NCI-H748 (cell line): ENCODE measurements around the gene CAMK4.

Source experiments
- DNase-seq: peaks from one replicate; lab custom pipeline; 2025; ENCODE audit not compliant: unreplicated experiment; lab: John Stamatoyannopoulos, UW

The CAMK4 gene

DNA sequence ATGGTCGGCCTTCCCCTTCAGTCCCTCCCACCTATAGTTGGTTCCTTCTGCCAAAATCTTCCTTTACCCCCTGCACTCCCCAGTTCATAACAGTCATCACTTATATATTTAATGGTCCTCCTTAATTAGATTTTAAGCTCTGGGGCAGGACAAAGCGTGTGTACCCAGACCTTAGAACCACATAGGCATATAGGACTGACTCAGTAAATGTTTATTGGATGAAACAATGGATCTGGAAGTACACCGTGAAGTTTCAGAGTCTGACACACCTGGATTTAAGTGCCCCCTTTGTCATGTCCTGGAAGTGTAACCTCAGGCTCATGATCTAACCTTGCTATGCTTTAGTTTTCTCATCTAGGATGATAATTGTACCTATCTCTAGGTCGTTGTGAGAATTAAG is 256.2 kb downstream of the CAMK4 start:
- no peak for DNase-seq

DNA sequence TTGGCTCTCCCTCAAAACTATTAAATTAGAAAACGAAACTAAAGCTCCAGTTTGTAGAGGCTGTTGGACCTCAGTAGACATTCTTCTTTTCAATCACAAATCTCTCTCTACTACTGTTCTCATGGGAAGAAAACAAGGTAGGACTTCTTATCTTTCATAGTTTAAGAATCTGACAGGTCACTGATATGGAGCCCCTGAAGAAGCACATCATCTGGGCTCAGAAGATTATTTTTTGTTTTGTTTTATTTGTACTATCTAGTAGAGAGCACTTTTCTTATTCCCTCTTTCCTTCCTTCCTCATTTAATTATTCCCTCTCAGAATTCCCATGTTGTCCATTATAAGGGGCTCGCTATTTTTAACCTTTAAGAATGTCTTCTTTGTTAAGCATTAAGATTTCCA is 261.9 kb downstream of the CAMK4 start:
- no peak for DNase-seq

DNA sequence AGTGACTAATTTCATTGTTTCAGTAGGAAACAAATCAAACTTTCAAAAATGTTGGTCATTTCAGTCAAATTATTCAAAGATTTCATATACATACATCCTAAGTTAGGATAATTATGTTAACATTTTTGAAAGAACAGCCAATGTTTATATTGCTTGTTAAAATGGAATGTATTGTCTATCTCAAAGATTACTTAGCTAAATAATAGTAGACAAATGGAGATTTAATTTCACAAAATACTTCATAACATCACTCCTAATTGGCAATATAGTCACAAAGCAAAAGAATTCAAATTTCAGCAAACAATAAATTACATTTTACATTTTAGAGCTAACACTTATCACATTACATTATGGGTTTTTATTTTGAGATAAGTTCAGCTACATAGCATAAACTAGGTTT is 262.7 kb downstream of the CAMK4 start:
- no peak for DNase-seq

DNA sequence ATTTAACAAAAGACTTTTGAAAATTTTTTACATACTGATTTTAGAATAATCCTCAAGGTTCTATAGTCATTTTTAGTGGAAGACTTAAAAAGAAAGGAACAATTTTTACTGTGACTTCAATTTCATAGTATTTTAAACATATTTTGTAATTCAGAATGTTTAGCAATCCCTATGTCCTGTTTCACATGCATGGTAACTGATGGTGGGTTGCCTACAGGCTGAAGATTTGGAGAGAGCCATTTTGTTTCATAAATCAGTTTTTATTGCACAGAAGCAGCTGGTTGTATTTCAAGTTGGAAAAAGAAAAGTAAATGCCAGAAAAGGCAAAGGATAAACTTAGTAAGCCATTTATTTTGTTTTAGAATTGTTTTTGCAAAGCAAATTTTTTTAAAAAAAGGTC is 264.2 kb downstream of the CAMK4 start:
- DNase-seq, result no peak

DNA sequence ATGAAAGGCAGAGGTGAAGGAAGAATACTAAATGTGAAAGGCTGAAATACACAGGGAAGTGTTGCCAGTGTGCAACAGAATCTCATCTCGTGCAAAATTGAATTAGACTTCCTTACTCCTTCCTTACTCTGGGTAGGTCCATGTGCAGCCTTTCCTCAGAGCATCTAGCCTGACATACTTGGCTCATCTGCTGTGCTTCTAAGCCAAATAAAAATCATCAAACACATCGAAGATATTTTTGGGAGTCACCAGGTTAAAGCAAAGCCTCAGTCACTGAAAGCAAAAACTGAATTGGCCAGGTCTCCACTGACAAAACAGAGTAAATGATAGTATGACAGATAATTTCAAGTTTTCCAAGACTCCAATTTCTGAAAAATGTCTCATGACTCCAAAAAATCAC is 268.8 kb downstream of the CAMK4 start:
- DNase-seq, result no peak

DNA sequence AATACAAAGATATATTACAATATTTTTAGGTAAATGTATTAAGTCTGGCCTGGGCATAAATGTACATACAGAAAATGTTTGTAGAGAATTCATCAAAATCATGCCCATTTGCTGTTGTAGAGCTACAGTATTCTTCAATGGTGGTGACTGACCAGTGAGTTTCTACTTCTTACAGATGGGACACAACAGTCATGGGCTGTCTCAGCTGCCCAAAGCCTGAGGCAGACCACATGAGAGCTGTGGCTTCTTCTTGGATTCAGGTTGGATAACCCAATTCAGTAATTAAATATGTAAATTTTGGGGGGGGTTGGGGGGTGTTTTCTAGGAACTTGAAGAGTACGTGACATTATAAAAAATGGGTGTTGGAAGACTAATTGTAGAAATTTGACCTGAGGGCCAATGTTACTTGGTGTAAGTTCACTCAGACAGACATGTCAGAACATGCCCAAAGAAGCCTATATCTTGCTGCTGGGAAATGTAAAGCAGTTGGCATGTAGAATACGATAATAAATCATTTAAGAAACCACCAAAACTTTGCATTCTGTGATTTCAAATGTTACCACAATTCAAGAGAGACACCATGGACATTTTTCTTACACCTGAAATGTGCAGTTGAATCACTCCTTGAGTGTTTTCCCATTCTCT is 270.3 kb downstream of the CAMK4 start:
- DNase-seq, result peak; percentile 11

DNA sequence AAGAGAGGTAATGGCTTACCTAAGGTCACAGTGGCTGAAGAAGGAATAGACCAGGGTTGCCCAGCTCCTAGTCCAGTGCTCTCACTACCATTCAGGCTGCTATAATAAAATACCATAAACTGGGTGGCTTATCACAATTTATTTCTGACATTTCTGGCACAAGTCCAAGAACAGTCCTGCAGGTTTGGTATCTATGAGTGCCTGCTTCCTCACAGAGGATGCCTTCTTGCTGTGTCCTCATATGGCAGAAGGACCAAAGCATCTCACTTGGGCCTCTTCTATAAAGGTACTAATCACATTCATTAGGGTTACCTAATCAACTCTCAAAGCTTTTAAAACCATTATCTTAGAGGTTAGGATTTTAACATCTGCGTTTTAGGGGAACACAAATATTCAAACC is 271.0 kb downstream of the CAMK4 start:
- DNase-seq, result no peak

DNA sequence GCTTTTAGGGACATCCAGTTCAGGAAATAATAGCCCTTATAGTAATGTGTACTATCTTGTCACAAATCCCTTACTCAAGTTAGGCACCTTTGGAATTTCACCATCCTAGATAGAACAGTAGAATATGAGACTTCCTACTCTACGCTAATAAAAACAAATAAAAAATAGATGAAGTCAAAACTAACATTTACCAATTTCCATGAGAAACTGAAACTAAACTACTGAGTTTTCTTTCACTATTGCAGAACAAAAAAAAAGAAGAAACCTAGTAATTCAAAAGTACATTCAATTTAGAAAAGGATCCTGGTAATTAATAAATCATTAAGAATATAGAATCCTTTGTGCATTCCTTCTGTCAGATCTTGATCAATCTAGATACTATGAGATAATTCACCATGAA is 274.2 kb downstream of the CAMK4 start:
- no peak for DNase-seq

DNA sequence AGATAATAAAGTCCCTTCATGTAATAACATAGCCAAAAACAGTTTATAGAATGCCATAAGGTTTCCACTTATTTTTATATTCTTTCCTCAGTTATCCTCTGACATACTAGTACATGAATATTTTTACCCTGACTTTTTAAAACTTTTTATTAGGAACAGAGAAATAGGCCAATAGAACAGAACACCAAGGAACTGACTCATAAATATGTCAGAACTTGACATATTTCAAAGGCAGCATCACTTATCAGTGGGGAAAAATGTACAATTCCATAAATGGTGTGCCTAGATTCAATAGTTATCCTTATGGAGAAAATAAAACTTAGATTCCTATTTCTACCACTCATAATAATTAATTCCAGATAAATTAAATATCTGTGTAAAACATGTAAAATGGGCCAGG is 278.8 kb downstream of the CAMK4 start:
- DNase-seq, result no peak

DNA sequence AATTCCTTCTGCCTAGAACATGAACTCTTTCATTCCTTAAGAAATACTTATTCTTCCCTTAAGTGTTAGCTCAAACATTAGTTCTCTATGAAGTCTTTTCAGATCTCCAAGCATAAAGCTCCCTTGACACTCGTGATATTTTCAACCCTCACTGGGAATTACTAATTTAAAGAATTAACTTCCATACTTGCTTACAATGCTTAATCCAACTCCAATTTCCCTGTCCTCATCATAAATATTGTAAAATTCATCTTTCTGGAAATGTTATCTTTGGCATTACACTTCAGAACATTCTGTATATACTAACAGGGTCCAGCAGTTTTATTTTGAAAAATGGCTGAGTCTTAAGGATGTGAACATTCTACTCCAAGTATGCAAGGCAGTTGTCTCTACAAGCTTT is 280.9 kb downstream of the CAMK4 start:
- DNase-seq, result no peak

DNA sequence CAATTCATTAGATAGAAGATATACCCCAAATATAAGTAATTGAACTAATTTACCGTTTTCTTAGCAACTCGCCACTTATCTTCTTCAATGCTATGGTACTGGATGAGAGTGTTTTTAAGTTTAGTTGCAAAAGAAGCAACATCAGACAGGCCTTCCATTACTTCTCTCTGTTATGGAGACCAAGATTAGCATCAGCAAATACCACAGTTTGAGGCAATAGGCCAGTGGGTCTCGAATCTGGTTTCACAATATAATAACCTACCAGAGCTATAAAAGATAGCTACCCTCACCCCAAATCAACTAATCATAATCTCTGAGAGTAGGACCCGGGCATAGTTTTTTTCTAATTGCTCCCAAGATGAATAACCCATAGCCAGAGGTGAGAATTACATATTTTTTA is 283.1 kb downstream of the CAMK4 start:
- DNase-seq, result no peak

DNA sequence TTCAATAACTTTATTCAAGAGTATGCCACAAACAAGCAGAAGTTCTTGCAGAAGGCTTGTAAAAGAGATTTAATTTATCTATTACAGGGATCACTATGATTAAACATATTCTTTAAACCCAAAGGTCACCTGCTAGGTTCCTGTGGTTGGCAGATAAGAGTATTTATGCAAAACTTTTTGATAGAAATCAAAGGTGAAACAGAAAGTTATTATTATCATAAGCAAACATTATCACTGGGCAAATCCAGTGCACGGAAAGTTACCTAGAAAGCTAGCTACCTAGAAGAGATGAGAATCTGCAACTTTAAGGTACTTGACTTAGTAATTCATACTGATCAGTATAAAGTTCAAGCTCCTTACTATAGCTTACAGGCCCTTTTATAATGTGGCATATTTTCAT is 284.9 kb downstream of the CAMK4 start:
- DNase-seq, result no peak

DNA sequence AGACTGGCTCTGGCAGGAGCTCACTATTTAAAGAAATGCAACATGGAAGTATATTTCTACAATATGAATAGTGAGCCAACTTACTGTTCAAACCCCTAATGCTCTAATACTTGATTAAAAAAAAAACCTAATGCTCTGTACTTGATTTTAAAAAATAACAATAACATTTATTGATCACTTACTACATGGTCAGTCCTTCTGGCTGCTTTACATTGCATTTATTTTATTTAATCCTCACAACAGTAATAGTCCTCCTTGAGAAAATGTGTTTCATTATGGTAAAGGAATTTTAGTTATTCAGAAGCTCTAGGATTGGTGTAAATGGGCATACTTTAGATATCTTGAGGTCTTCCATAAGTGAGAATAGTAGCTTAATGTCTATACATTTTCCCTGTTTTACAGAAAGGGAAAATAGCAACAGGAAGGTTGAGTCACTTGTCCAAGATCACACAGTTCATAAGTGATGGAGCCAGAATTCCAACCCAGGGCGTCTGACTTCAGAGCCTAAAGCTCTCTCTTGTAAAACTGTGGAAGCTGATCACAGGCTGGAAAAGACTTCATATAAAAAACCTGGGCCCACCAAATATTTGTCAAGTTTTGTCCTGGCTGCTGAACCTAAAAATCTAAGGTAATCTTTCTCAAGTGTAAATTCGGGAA is 287.1 kb downstream of the CAMK4 start:
- no peak for DNase-seq

DNA sequence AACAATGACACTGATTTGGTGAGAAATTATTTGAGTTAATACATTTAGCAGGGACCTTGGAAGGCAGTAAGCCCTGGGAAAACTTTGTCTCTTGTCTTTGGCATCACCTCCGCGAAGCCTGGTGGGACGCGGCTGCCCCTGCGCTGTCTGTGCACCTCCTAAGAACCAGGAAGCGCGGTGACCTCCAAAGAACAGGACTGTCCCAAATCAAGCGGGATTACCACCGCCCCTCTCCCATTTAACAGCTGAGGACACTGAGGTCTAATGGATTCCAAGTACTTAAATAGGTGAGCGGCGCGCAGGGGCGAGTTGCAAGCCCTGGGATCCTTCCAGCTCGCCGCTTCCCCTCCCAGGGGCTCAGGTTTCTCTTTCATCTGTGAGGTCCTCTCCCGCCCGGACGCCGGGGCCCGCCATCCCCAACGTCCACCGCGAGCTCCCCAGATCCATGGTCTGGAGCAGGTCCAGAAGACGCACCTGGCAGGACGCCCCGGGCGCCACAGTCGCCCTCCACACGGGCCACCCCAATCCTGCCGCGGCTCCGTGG is 287.7 kb downstream of the CAMK4 start:
- DNase-seq, result peak; percentile 89

DNA sequence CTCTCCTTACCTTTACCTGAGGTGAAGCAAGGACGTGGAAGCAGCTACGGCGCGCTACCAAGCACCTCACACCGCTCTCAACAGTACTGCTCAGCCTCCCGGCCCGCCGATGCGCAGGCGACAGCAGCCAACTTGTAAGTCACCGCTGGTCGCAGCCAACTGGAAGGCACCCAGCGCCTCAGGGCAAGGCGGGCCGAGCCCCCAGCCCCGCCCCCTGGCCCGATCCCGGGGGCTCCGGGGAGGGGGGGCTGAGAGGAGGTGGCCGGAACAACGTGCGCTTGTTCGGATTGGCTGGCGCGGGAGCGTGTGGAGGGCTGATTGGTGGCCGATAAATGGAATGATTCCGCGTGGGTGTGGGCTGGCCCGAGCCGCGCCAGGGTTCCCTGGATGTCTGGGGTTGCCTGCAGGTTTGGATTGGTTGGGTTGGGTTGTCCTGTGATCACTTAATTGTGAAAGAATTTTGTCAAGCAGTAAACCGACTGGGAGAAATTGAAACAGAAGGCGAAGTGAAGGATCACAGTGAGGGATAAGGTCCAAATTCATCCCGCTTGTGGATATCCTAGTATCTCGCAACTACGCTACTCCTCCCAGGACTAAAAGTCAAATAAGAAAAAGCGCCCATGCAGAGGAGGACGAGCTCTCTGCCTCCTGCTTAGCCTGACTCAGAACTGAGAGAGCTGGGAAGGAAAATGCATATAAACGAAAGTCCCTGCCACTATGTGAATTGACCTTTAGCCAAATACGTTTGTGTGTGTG is 288.4 kb downstream of the CAMK4 start, which contains the start of gene STARD4:
Gene STARD4 (minus strand): TSS at position 161 of the 756 bp plus-strand sequence. CDS start 5,102 bp downstream, outside the sequence.
- DNase-seq, result peak; percentile 98

DNA sequence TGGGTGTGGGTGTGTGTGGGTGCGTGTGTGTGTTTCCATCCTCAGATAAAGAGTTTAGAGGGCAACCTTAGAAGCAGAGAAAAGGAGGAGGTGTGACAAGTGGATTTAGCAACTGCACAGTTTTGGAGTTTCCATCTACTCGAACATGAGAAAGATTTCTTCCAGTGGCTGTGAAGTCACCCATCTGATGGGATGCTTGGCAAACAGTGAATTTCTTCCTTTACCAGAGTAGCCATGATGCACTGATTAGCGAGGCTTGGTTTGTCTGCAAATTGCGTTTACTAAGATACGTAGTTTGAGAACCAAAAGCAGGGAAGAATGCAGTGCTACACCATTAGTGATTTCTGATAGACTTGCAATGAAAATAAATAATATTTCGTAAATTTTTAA is 288.9 kb downstream of the CAMK4 start:
- peak; percentile 46 for DNase-seq

DNA sequence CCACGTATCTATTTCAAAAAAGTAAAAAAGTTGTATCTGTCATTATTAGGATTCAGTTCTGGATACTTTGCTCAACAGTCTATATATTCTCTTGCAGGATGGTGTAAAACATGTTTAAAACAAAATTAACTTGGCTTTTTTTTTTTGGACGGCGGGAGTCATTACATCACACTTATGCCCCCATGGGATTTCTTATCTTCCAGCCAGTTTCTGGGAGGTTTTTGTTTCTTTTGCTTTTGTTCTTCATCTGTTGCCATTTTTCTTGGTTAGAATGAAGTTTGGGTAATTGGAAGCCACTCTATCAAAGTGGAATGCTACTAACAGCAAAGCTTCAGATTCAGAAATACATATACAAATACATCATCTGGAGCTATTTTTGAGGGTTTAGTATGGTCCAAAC is 289.9 kb downstream of the CAMK4 start:
- no peak for DNase-seq

DNA sequence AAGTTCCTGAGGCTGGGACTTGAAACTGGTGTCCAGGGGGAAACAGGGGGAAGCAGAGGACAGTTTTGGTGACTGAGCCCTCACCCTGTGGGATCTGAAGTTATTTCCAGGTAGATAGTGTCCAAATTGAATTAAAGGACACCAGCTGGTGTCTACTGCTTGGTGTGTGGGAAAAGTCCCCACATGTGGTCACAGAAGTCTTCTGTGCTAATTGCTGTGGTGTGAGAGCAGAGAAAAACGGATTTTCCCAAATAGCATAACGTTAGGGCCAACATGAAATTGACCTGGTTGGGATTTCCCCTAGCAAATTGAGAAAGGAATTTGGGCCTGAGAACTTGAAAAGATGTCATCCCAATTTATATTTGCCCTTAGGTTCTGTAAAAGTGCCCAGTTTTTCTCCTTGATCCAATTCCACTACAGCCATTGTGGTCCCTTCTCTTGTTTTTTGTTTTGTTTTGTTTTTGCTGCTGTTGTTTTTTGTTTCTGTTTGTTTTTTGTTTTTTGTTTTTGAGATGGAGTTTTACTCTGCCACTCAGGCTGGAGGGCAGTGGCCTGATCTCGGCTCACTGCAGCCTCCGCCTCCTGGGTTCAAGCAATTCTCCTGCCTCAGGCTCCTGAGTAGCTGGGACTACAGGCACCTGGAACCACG is 293.8 kb downstream of the CAMK4 start:
- DNase-seq, result no peak

DNA sequence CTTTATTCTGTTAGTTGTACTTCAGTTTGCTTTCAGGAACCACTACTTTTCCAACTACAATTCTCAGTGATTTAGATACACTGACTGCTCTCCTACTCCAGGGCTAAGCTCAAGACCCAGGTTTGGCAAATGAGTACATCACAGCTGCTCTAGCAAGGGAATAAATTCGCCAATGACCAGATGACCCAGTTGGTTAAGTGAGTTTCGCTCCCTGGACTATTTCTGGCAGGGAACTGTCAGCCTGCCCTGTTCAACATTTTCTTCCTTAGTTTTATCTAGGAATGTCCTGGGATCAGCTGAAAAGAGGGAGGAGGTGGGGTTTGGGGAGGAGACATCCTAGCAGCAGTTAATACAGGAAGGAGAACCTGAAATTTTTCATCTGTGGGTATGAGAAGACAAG is 294.6 kb downstream of the CAMK4 start:
- no peak for DNase-seq

DNA sequence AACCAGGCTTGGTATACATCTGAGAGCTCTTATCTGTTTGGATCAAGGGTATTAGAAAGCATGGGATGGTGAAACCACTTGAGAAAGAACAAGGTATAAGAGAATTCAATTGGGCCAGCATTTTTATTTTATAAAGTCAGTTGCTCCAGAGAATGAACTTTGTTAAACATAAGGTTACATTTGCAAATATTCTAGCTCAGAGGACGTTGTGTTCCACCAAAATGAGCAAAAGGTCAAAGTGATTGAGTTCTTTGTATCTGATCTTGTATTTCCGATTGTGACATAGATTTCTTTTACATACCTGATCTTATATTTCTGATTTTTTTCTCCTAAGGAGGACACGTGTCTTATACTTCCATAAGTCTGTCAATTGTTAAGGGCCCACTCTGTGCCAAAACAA is 296.7 kb downstream of the CAMK4 start:
- no peak for DNase-seq

DNA sequence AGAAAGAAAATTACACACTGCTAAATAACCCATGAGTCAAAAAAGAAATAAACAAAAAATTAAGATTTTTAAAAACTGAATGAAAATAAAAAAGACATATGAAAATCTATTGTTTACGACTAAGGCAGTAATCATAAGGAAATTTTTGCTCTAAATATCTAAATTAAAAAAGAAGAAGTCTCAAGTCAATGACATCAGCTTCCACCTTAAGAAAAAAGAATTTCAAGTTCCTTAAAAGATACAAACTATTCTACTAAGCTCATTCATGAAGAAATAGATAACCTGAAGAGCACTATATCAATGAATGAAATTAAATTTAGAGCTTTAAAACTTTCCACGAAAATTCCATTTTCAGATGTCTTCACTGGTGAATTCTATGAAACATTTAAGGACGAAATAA is 303.9 kb downstream of the CAMK4 start:
- no peak for DNase-seq
